Type B pancreatic cell (in vitro differentiated cells): ENCODE results near the gene SCG5. TPM values are rescaled to one million over a fixed set of nuclear protein-coding genes. Genes with fewer than 3 reads are reported as not detected.

Source experiments
- DNase-seq: peaks from one replicate; pipeline ENCODE4 v3.0.0; 2021; ENCODE audit warnings: mixed read lengths; ENCODE audit not compliant: unreplicated experiment; ENCODE audit errors: extremely low spot score
- H3K27ac Mint-ChIP-seq: 2 replicates; pipeline ENCODE4 v1.8.0; 2021; ENCODE audit warnings: mild to moderate bottlenecking, mixed read lengths
- H3K27me3 Mint-ChIP-seq: 2 replicates; pipeline ENCODE4 v1.8.0; 2021; ENCODE audit warnings: mixed read lengths
- H3K36me3 Mint-ChIP-seq: 2 replicates; pipeline ENCODE4 v1.8.0; 2021; ENCODE audit warnings: mixed read lengths
- H3K4me1 Mint-ChIP-seq: one replicate; pipeline ENCODE4 v1.8.0; 2021; ENCODE audit warnings: mixed read lengths; ENCODE audit not compliant: unreplicated experiment
- H3K4me3 Mint-ChIP-seq: 2 replicates; pipeline ENCODE4 v1.8.0; 2021; ENCODE audit warnings: mild to moderate bottlenecking, mixed read lengths
- H3K9me3 Mint-ChIP-seq: 2 replicates; pipeline ENCODE4 v1.8.0; 2021; ENCODE audit warnings: mixed read lengths
- total RNA-seq: library from RNA; stranded (reverse); gene quantifications from 2 replicates; pipeline ENCODE4 v1.2.1, GENCODE V29; 2021; ENCODE audit warnings: low replicate concordance
- TF ChIP-seq, protein P1 (sequence below): fragments of 200-600 bp; sonication (generic); conservative IDR thresholded peaks from 2 replicates; pipeline ENCODE4 v1.5.0; 2021; ENCODE audit warnings: antibody characterized with exemption, mild to moderate bottlenecking

The SCG5 gene
- total RNA-seq, 1 donor from 2014 or later = 93.1 TPM

DNA sequence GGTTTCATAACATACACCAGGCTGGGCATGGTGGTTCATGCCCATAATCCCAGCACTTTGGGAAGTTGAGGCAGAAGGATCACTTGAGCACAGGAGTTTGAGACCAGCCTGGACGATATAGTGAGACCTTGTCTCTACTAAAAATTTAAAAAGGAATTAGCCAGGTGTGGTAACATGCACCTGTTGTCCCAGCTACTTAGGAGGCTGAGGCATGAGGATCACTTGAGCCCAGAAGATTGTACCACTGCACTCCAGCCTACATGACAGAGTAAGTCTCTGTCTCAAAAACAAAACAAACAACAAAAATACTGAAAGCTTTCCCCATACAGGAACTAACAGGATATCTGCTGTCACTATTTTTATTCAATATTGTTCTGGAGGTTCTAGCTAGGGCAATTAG lies 97.2 kb downstream of the SCG5 start:
- Mint-ChIP-seq H3K27me3 (peaks cover 28% of the 10 kb centered on the region), H3K4me1 (no peaks in the 10 kb centered on the region), H3K27ac (no peak overlapping the region)

DNA sequence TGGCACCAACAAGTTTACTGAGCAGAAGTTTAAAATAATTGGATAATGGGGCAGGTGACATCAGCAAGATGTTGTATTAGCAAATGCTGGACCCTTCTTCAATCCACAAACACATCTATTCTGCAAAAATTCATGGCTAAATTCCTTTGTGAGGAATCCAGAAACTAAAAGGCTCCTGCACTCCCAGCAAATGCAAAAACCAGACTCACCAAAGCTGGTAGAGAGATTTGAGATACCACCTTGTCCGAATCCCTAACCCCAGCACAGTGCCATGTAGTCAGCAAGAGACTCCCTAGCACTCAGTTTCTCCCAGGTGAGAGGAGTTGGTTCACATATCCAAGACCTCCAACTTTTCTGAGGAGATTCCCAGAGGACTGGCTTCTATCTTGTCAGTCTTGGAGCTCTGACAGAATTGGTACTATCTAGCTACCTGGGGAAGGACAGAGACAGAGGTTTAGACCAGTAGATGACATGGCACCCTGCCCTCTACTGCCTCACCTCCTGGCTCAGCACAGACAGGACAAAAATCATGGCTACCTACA lies 98.1 kb downstream of the SCG5 start:
- TF ChIP-seq, protein P1, sequence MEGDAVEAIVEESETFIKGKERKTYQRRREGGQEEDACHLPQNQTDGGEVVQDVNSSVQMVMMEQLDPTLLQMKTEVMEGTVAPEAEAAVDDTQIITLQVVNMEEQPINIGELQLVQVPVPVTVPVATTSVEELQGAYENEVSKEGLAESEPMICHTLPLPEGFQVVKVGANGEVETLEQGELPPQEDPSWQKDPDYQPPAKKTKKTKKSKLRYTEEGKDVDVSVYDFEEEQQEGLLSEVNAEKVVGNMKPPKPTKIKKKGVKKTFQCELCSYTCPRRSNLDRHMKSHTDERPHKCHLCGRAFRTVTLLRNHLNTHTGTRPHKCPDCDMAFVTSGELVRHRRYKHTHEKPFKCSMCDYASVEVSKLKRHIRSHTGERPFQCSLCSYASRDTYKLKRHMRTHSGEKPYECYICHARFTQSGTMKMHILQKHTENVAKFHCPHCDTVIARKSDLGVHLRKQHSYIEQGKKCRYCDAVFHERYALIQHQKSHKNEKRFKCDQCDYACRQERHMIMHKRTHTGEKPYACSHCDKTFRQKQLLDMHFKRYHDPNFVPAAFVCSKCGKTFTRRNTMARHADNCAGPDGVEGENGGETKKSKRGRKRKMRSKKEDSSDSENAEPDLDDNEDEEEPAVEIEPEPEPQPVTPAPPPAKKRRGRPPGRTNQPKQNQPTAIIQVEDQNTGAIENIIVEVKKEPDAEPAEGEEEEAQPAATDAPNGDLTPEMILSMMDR = no peak
- Mint-ChIP-seq H3K27ac (no peak overlapping the region), H3K27me3 (peaks cover 19% of the 10 kb centered on the region), H3K36me3 (peaks cover 10% of the 10 kb centered on the region), H3K4me1 (no peaks in the 10 kb centered on the region), H3K9me3 (peaks cover 16% of the 10 kb centered on the region), H3K4me3 (no peak overlapping the region)
- DNase-seq = no peak

More for the DNA sequence above, 97.2 kb downstream of the SCG5 start:
- TF ChIP-seq, protein P1 = no peak
- H3K4me3 Mint-ChIP-seq = no peak overlapping the region
- H3K36me3 Mint-ChIP-seq = peaks cover 10% of the 10 kb centered on the region
- H3K9me3 Mint-ChIP-seq = peaks cover 16% of the 10 kb centered on the region
- DNase-seq = no peak

DNA sequence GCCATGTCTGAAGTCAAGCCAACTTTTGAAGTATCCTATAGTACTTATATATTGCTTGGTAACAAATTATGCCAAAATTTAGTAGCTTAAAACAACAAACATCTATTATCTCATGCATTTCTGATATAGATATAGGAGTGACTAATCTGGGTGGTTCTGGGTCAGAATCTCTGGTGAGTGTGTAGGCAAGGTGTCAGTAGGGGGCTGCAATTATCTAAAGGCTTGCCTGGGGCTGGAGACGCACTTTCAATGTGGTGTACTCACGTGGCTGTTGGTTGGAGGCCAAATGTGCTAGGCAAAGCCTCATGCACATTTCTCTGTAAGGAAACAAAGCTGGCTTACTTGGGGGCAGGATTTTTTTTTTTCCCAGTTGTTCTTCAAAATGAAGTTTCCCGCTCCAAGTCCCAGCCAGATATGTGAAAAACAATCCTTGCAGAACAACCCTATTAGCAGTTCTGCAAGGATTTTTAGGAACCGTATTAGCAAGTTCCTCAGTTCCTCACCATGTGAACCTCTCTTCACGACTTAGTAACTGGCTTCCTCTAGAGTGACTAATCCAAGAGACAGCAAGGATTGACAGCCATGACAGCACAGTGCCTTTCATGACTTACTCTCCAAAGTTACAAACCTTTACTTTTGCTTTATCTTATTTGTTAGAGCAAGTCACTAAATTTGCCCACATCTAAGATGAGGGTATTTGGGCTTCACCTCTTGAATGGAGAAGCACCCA lies 102.1 kb downstream of the SCG5 start:
- H3K9me3 Mint-ChIP-seq = peaks cover 10% of the 10 kb centered on the region

DNA sequence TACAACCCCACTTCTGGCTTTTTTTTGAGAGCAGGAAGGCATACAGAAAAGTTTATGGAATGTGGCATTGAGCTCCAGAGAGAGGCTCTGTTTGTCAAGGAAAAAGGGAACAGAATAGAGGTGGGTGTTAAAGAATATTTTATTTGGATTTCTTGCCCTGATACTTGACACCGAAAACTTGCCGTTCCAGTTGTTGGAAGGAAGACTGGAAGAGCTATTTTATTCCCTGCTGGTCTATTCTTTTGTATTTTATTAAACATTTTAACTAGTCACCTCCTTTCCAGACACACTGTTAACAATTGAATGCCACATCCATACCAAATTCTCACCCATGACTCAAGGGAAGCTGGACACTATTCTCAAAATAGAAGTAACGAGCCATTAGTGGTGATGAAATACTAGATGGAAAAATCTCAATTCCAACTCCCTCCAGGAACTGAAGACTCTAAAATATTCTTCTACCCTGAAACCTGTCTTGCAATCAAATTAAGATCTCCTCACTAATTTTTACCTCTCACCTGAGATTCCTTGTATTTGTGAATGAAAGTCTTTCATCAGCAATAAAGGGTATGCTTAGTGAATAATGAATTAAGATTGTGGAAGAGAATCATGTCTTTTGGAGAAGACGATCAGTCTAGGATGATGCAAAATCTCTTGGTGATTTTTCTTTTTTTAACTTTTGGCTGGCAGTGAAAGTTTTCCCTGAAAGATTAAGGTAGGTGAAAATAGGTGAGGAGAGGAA lies 104.8 kb downstream of the SCG5 start:
- H3K4me1 Mint-ChIP-seq = peaks cover 19% of the 10 kb centered on the region
- no peaks in the 10 kb centered on the region for H3K9me3 Mint-ChIP-seq
- TF ChIP-seq, protein P1 = no peak
- no peak overlapping the region for H3K4me3 Mint-ChIP-seq
- no peaks in the 10 kb centered on the region for H3K36me3 Mint-ChIP-seq
- no peak overlapping the region for H3K27ac Mint-ChIP-seq
- no peak for DNase-seq
- H3K27me3 Mint-ChIP-seq = peaks cover 5% of the 10 kb centered on the region

More for the DNA sequence above, 102.1 kb downstream of the SCG5 start:
- H3K4me1 Mint-ChIP-seq = peaks cover 13% of the 10 kb centered on the region
- no peaks in the 10 kb centered on the region for H3K36me3 Mint-ChIP-seq
- TF ChIP-seq, protein P1 = no peak
- H3K27me3 Mint-ChIP-seq = peaks cover 3% of the 10 kb centered on the region
- H3K27ac Mint-ChIP-seq = no peak overlapping the region
- no peak for DNase-seq
- no peak overlapping the region for H3K4me3 Mint-ChIP-seq

Other genes with a start within 250 kb of the SCG5 start
- 0.77 TPM in 1 of 2 replicates, not detected in the other for gene GOLGA8K, start 238.4 kb upstream of the SCG5 start, total RNA-seq
- 0.79 and 1.6 TPM in 2 replicates for gene GOLGA8O, start 186.1 kb upstream of the SCG5 start, total RNA-seq
- gene GOLGA8N, start 48.3 kb upstream of the SCG5 start, total RNA-seq = 1.1 and 3.9 TPM in 2 replicates
- gene ARHGAP11A, start 26.2 kb upstream of the SCG5 start, total RNA-seq = 21.7 and 52.6 TPM in 2 replicates
- gene GREM1, start 76.3 kb downstream of the SCG5 start, total RNA-seq = 2.5 and 56.6 TPM in 2 replicates